Nephron progenitor cell (in vitro differentiated cells): ENCODE measurements around the gene MARCKSL1.
A peak's percentile ranks its signal among the peaks of the same experiment; 100 is the strongest.

Source experiments
- DNase-seq: peaks from one replicate; pipeline ENCODE4 v3.0.0; 2021
- H3K27ac Mint-ChIP-seq: 2 replicates; pipeline ENCODE4 v1.8.0; 2021; ENCODE audit warnings: mild to moderate bottlenecking, moderate library complexity, mixed read lengths
- H3K27me3 Mint-ChIP-seq: 2 replicates; pipeline ENCODE4 v1.8.0; 2021; ENCODE audit warnings: mild to moderate bottlenecking, low read depth, mixed read lengths; ENCODE audit not compliant: poor library complexity
- H3K36me3 Mint-ChIP-seq: 2 replicates; pipeline ENCODE4 v1.8.0; 2021; ENCODE audit warnings: low read depth, mixed read lengths
- H3K4me1 Mint-ChIP-seq: 2 replicates; pipeline ENCODE4 v1.8.0; 2021; ENCODE audit warnings: mixed read lengths
- H3K4me3 Mint-ChIP-seq: 2 replicates; pipeline ENCODE4 v1.8.0; 2021; ENCODE audit warnings: mild to moderate bottlenecking, moderate library complexity, mixed read lengths
- H3K9me3 Mint-ChIP-seq: 2 replicates; pipeline ENCODE4 v1.8.0; 2021; ENCODE audit warnings: mild to moderate bottlenecking, moderate library complexity, mixed read lengths
- TF ChIP-seq, protein P1 (sequence below): fragments of 200-600 bp; sonication (generic); IDR thresholded peaks from 2 replicates; pipeline ENCODE4 v1.5.0; 2021; ENCODE audit warnings: antibody characterized with exemption

The MARCKSL1 gene

GRCh38 chr1:32351399-32352238 lies 15.6 kb upstream of the MARCKSL1 start:
- DNase-seq, result peak; percentile 95
- Mint-ChIP-seq H3K36me3 (no peaks in the 10 kb centered on the region), H3K27ac (no peak overlapping the region), H3K9me3 (peaks cover 16% of the 10 kb centered on the region), H3K4me1 (peaks cover 51% of the 10 kb centered on the region), H3K27me3 (peaks cover 4% of the 10 kb centered on the region), H3K4me3 (peak overlapping the region; percentile 85)
- TF ChIP-seq, protein P1, sequence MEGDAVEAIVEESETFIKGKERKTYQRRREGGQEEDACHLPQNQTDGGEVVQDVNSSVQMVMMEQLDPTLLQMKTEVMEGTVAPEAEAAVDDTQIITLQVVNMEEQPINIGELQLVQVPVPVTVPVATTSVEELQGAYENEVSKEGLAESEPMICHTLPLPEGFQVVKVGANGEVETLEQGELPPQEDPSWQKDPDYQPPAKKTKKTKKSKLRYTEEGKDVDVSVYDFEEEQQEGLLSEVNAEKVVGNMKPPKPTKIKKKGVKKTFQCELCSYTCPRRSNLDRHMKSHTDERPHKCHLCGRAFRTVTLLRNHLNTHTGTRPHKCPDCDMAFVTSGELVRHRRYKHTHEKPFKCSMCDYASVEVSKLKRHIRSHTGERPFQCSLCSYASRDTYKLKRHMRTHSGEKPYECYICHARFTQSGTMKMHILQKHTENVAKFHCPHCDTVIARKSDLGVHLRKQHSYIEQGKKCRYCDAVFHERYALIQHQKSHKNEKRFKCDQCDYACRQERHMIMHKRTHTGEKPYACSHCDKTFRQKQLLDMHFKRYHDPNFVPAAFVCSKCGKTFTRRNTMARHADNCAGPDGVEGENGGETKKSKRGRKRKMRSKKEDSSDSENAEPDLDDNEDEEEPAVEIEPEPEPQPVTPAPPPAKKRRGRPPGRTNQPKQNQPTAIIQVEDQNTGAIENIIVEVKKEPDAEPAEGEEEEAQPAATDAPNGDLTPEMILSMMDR, result no peak

- Mint-ChIP-seq H3K4me3 (peak overlapping the region; percentile 85), H3K9me3 (peaks cover 16% of the 10 kb centered on the region), H3K27ac (no peak overlapping the region), H3K27me3 (peaks cover 8% of the 10 kb centered on the region), H3K4me1 (peaks cover 58% of the 10 kb centered on the region), H3K36me3 (no peaks in the 10 kb centered on the region)
- peak; percentile 84 for DNase-seq
- TF ChIP-seq, protein P1, result peak; percentile 46
These were observed 14.9 kb upstream of the MARCKSL1 start for GRCh38 chr1:32350785-32351398.

GRCh38 chr1:32349211-32349708 lies 13.2 kb upstream of the MARCKSL1 start:
- H3K4me3 Mint-ChIP-seq, result no peak overlapping the region
- no peaks in the 10 kb centered on the region for H3K36me3 Mint-ChIP-seq
- peak overlapping the region; percentile 68 for H3K27ac Mint-ChIP-seq
- peaks cover 16% of the 10 kb centered on the region for H3K9me3 Mint-ChIP-seq
- no peak for DNase-seq
- H3K4me1 Mint-ChIP-seq, result peaks cover 57% of the 10 kb centered on the region
- H3K27me3 Mint-ChIP-seq, result peaks cover 14% of the 10 kb centered on the region
- TF ChIP-seq, protein P1, result no peak

- peaks cover 18% of the 10 kb centered on the region for H3K27me3 Mint-ChIP-seq
- TF ChIP-seq, protein P1, result no peak
- peak overlapping the region; percentile 62 for H3K27ac Mint-ChIP-seq
- no peaks in the 10 kb centered on the region for H3K36me3 Mint-ChIP-seq
- peaks cover 16% of the 10 kb centered on the region for H3K9me3 Mint-ChIP-seq
- peak overlapping the region; percentile 1 for H3K4me3 Mint-ChIP-seq
- peaks cover 34% of the 10 kb centered on the region for H3K4me1 Mint-ChIP-seq
- no peak for DNase-seq
These were observed 10.6 kb upstream of the MARCKSL1 start for GRCh38 chr1:32346532-32347157.

DNA sequence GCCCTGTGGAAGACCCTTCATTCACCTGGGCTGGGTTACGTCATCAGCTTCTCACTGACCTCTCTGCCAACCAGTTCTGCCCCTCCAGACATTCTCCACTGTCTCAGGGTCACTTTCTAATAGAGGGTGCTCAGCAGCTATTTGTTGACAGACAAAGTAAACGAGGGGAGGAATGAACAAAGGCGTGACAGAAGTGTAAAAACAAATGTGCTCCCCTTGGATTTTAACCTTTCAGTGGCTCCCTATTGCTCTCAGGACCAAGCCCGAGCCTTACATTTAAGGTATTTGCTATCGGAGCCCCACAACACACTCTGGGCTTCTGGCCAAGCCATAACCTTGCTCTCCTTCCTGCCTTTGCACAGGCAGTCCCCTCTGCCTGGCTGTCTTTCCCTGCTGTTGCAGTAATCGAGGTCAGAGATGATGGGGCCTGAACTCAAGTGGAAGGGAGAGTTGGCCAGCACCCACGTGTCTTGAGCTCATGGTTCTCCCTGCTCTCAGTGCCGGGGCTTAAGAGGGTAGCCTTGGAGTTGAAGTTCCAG lies 9.3 kb upstream of the MARCKSL1 start:
- Mint-ChIP-seq H3K9me3 (peaks cover 7% of the 10 kb centered on the region), H3K27me3 (peaks cover 18% of the 10 kb centered on the region), H3K27ac (peak overlapping the region; percentile 88), H3K4me1 (peaks cover 34% of the 10 kb centered on the region), H3K36me3 (no peaks in the 10 kb centered on the region), H3K4me3 (no peak overlapping the region)
- no peak for DNase-seq
- TF ChIP-seq, protein P1, result no peak
